ENCODE data around the gene MAFG. TPM values are rescaled to one million over a fixed set of nuclear protein-coding genes. Genes with fewer than 3 reads are reported as not detected.

Gene MAFG
- total and polyA plus RNA-seq, 2 of the 13 experiments (the other 11 are each of a cell fraction or from before 2014, with no cell fraction given), result 14.5 to 20.0 TPM

DNA sequence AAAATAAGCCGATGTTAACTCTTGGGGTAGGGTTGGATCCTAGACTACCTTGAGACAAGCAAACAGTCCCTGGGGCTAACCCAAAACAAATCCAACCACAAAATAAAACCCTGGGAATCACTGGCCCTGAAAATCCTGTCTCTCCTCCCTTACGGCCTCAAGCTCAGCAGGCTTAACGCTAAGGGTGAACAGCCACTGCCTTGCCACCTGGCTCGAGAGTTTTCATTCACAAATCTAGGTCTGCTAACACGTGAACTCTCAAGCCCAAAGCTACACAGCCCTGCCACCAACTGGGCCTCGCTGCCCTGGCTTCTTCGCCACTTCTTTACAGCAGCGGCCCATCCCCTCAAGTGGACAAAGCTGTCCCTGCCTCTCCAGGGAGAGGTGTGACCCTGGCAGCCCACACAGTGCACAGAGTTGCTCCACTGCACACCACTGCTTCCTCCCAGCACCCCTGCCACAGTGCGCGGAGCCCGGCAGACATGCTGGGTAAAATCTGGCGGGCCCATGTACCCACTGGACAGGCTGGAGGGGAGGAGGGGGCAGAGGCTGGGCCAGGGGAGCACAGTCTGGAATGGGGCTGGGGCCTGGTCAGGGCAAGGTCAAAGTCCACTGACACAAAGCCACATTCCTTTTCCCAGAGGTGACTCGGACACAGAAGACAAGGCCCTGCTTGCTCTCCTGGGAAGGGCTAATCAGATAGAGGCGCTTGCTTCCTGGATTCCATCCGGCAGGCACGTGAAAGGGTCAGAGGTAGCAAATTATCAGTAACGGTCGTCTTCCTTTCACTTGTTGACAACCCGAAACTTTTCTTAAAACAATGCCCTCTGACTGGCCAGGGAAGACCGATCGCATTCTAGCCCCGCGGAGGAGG lies 17.3 kb downstream of the MAFG start (continued):
- TF ChIP-seq, protein P1, sequence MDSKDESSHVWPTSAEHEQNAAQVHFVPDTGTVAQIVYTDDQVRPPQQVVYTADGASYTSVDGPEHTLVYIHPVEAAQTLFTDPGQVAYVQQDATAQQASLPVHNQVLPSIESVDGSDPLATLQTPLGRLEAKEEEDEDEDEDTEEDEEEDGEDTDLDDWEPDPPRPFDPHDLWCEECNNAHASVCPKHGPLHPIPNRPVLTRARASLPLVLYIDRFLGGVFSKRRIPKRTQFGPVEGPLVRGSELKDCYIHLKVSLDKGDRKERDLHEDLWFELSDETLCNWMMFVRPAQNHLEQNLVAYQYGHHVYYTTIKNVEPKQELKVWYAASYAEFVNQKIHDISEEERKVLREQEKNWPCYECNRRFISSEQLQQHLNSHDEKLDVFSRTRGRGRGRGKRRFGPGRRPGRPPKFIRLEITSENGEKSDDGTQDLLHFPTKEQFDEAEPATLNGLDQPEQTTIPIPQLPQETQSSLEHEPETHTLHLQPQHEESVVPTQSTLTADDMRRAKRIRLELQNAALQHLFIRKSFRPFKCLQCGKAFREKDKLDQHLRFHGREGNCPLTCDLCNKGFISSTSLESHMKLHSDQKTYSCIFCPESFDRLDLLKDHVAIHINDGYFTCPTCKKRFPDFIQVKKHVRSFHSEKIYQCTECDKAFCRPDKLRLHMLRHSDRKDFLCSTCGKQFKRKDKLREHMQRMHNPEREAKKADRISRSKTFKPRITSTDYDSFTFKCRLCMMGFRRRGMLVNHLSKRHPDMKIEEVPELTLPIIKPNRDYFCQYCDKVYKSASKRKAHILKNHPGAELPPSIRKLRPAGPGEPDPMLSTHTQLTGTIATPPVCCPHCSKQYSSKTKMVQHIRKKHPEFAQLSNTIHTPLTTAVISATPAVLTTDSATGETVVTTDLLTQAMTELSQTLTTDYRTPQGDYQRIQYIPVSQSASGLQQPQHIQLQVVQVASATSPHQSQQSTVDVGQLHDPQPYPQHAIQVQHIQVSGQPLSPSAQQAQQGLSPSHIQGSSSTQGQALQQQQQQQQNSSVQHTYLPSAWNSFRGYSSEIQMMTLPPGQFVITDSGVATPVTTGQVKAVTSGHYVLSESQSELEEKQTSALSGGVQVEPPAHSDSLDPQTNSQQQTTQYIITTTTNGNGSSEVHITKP (CRISPR knock-in tag; IDR thresholded peaks at IDR 0.05; ENCODE audit: low read depth), result no peak; the same call in 1 of the 2 replicates
- TF ChIP-seq, protein P2, sequence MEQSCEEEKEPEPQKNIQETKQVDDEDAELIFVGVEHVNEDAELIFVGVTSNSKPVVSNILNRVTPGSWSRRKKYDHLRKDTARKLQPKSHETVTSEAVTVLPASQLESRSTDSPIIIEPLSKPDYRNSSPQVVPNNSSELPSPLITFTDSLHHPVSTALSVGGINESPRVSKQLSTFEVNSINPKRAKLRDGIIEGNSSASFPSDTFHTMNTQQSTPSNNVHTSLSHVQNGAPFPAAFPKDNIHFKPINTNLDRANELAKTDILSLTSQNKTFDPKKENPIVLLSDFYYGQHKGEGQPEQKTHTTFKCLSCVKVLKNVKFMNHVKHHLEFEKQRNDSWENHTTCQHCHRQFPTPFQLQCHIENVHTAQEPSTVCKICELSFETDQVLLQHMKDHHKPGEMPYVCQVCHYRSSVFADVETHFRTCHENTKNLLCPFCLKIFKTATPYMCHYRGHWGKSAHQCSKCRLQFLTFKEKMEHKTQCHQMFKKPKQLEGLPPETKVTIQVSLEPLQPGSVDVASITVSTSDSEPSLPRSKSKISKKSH (CRISPR knock-in tag; IDR thresholded peaks at IDR 0.05; ENCODE audit: borderline replicate concordance), result peak; percentile 88
- peak; percentile 71; the same call in 1 of the 2 replicates for TF ChIP-seq ARNT2 (CRISPR knock-in tag; IDR thresholded peaks at IDR 0.05; ENCODE audit: low read depth)
- TF ChIP-seq, protein P3, sequence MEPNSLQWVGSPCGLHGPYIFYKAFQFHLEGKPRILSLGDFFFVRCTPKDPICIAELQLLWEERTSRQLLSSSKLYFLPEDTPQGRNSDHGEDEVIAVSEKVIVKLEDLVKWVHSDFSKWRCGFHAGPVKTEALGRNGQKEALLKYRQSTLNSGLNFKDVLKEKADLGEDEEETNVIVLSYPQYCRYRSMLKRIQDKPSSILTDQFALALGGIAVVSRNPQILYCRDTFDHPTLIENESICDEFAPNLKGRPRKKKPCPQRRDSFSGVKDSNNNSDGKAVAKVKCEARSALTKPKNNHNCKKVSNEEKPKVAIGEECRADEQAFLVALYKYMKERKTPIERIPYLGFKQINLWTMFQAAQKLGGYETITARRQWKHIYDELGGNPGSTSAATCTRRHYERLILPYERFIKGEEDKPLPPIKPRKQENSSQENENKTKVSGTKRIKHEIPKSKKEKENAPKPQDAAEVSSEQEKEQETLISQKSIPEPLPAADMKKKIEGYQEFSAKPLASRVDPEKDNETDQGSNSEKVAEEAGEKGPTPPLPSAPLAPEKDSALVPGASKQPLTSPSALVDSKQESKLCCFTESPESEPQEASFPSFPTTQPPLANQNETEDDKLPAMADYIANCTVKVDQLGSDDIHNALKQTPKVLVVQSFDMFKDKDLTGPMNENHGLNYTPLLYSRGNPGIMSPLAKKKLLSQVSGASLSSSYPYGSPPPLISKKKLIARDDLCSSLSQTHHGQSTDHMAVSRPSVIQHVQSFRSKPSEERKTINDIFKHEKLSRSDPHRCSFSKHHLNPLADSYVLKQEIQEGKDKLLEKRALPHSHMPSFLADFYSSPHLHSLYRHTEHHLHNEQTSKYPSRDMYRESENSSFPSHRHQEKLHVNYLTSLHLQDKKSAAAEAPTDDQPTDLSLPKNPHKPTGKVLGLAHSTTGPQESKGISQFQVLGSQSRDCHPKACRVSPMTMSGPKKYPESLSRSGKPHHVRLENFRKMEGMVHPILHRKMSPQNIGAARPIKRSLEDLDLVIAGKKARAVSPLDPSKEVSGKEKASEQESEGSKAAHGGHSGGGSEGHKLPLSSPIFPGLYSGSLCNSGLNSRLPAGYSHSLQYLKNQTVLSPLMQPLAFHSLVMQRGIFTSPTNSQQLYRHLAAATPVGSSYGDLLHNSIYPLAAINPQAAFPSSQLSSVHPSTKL (CRISPR knock-in tag; IDR thresholded peaks at IDR 0.05), result peak; percentile 76
- no peak for TF ChIP-seq SIN3B (IDR thresholded peaks at IDR 0.05; ENCODE audit: low read length)
- peak; percentile 59; the same call in 1 of the 2 replicates for TF ChIP-seq KLF6 (CRISPR knock-in tag; IDR thresholded peaks at IDR 0.05)
- TF ChIP-seq, protein P4, sequence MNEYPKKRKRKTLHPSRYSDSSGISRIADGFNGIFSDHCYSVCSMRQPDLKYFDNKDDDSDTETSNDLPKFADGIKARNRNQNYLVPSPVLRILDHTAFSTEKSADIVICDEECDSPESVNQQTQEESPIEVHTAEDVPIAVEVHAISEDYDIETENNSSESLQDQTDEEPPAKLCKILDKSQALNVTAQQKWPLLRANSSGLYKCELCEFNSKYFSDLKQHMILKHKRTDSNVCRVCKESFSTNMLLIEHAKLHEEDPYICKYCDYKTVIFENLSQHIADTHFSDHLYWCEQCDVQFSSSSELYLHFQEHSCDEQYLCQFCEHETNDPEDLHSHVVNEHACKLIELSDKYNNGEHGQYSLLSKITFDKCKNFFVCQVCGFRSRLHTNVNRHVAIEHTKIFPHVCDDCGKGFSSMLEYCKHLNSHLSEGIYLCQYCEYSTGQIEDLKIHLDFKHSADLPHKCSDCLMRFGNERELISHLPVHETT (CRISPR knock-in tag; conservative IDR thresholded peaks at IDR 0.05), result peak; percentile 83; the same call in 1 of the 2 replicates
- no peak for TF ChIP-seq MTA3 (CRISPR knock-in tag; IDR thresholded peaks at IDR 0.05)
- TF ChIP-seq, protein P5, sequence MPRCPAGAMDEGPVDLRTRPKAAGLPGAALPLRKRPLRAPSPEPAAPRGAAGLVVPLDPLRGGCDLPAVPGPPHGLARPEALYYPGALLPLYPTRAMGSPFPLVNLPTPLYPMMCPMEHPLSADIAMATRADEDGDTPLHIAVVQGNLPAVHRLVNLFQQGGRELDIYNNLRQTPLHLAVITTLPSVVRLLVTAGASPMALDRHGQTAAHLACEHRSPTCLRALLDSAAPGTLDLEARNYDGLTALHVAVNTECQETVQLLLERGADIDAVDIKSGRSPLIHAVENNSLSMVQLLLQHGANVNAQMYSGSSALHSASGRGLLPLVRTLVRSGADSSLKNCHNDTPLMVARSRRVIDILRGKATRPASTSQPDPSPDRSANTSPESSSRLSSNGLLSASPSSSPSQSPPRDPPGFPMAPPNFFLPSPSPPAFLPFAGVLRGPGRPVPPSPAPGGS (CRISPR knock-in tag; IDR thresholded peaks at IDR 0.05), result peak; percentile 73; the same call in 1 of the 2 replicates
- peak; percentile 73; the same call in 1 of the 2 replicates for TF ChIP-seq ZFP1 (CRISPR knock-in tag; IDR thresholded peaks at IDR 0.05)

All from HepG2 (cell line).